GM12801 (cell line): ENCODE measurements around the gene ATP6V0A4.

ENCODE experiments used
- CTCF ChIP-seq: IDR thresholded peaks from one replicate; pipeline ENCODE4 v1.5.1; 2011; ENCODE audit warnings: control low read depth; ENCODE audit not compliant: insufficient read length; ENCODE audit errors: extremely low read depth

The ATP6V0A4 gene

GRCh38 chr7:138735399-138735798 is 62.6 kb downstream of the ATP6V0A4 start:
- TF ChIP-seq CTCF: no peak

GRCh38 chr7:138729444-138729843 is 68.6 kb downstream of the ATP6V0A4 start:
- TF ChIP-seq CTCF: no peak

GRCh38 chr7:138727336-138728099 is 70.5 kb downstream of the ATP6V0A4 start:
- no peak for TF ChIP-seq CTCF

- TF ChIP-seq CTCF: no peak
Observed at GRCh38 chr7:138726288-138726687, 71.7 kb downstream of the ATP6V0A4 start.

GRCh38 chr7:138720286-138720685 is 77.7 kb downstream of the ATP6V0A4 start:
- TF ChIP-seq CTCF: no peak

- TF ChIP-seq CTCF: no peak
Observed at GRCh38 chr7:138716889-138717288, 81.1 kb downstream of the ATP6V0A4 start.

GRCh38 chr7:138713191-138713590 is 84.8 kb downstream of the ATP6V0A4 start:
- TF ChIP-seq CTCF: no peak

GRCh38 chr7:138712652-138713051 is 85.3 kb downstream of the ATP6V0A4 start:
- TF ChIP-seq CTCF: no peak
